Panc1 (cell line): ENCODE data around the gene KLF17. TPM values are rescaled to one million over a fixed set of nuclear protein-coding genes. Genes with fewer than 3 reads are reported as not detected.

ENCODE experiments used
- ATAC-seq: fragments of 200-7000 bp; cut with Tn5 transposase; 2 replicates; pipeline ENCODE4 v1.9.1; 2020; ENCODE audit warnings: mild to moderate bottlenecking, moderate library complexity
- BruUV-seq: library from RNA; stranded (reverse); fragments of 400-500 nt; replicated peaks from 2 replicates; lab custom pipeline; 2021; lab: Mats Ljungman, UMichigan
- CTCF ChIA-PET: fragments of 300-600 bp; sonication (Branson Sonifier 250); formaldehyde crosslinking; loops from one replicate; lab custom pipeline; 2022; ENCODE audit warnings: antibody characterized with exemption; lab: Charles Lee
- POLR2A ChIA-PET: fragments of 300-600 bp; sonication (Branson Sonifier 250); formaldehyde crosslinking; loops from one replicate; lab custom pipeline; 2022; ENCODE audit warnings: antibody characterized with exemption; lab: Charles Lee
- DNase-seq: peaks from one replicate; pipeline ENCODE4 v3.0.0-alpha.2; 2010; ENCODE audit warnings: low read depth, low spot score
- H3K27ac ChIP-seq: 2 replicates; pipeline ENCODE4 v1.5.1; 2011; ENCODE audit warnings: mild to moderate bottlenecking, low read length, inconsistent platforms
- H3K27me3 ChIP-seq: fragments of 200-500 bp; sonication (Bioruptor generic); 2 replicates; pipeline ENCODE4 v1.6.0; 2014; ENCODE audit warnings: low read length, inconsistent platforms; ENCODE audit not compliant: control insufficient read depth, insufficient read depth
- H3K36me3 ChIP-seq: fragments of 200-500 bp; sonication (Bioruptor generic); 2 replicates; pipeline ENCODE4 v1.5.1; 2014; ENCODE audit warnings: inconsistent platforms, mild to moderate bottlenecking, low read length, moderate library complexity; ENCODE audit not compliant: control insufficient read depth, insufficient read depth
- H3K4me1 ChIP-seq: 2 replicates; pipeline ENCODE4 v1.5.1; 2011; ENCODE audit warnings: inconsistent platforms, mild to moderate bottlenecking, low read length, moderate library complexity; ENCODE audit not compliant: control insufficient read depth, insufficient read depth
- H3K4me3 ChIP-seq, 2 experiments: 2 replicates each; pipeline ENCODE4 v1.5.1; 2011 to 2012; ENCODE audit warnings: low read depth in 2 of 2, low read length in 2 of 2, mild to moderate bottlenecking in 2 of 2, inconsistent platforms in 1 of 2, moderate library complexity in 1 of 2
- H3K9me3 ChIP-seq: fragments of 200-500 bp; sonication (Bioruptor generic); 2 replicates; pipeline ENCODE4 v1.5.1; 2014; ENCODE audit warnings: low read depth, mild to moderate bottlenecking, inconsistent platforms, low read length, moderate library complexity; ENCODE audit not compliant: control insufficient read depth, insufficient read depth
- POLR2AphosphoS5 ChIP-seq: IDR thresholded peaks from 2 replicates; pipeline ENCODE4 v1.6.1; 2012; ENCODE audit warnings: mild to moderate bottlenecking, low read depth, low read length, moderate library complexity
- SIN3A ChIP-seq: IDR thresholded peaks from 2 replicates; pipeline ENCODE4 v1.6.1; 2012; ENCODE audit warnings: low read depth, mild to moderate bottlenecking, low read length, moderate library complexity, borderline replicate concordance; ENCODE audit not compliant: insufficient read depth
- TCF7L2 ChIP-seq: IDR thresholded peaks from 2 replicates; pipeline ENCODE4 v1.6.1; 2011; ENCODE audit warnings: mild to moderate bottlenecking, low read depth, low read length, inconsistent platforms
- in situ Hi-C: cut with HindIII; loops from 2 replicates; pipeline ENCODE4 v1.10.0; 2016; ENCODE audit warnings: low sequenced_read_pairs, low pct_unique_long_range_greater_than_20kb
- intact Hi-C: fragments of 100-400 bp; cut with micrococcal nuclease; formaldehyde crosslinking; loops from one replicate; pipeline ENCODE4 v1.10.0; 2022; ENCODE audit not compliant: unreplicated experiment
- total RNA-seq: library from RNA; stranded (reverse); gene quantifications from one replicate; pipeline ENCODE4 v1.2.1, GENCODE V29; 2021; ENCODE audit not compliant: unreplicated experiment
- TF ChIP-seq, protein P1 (sequence below), 2 experiments: IDR thresholded peaks; 2 replicates each; pipeline ENCODE4 v1.6.1; 2011 to 2012; ENCODE audit warnings: low read depth in 2 of 2, control low read depth in 1 of 2, low read length in 1 of 2, mild to moderate bottlenecking in 1 of 2, moderate library complexity in 1 of 2; ENCODE audit not compliant: insufficient read depth in 1 of 2
- TF ChIP-seq, protein P2 (sequence below): fragments of 450-650 bp; IDR thresholded peaks from 2 replicates; pipeline ENCODE4 v1.5.1; 2017; ENCODE audit warnings: mild to moderate bottlenecking

Gene KLF17
- total RNA-seq, 1 experiment from 2014 or later = not detected

DNA sequence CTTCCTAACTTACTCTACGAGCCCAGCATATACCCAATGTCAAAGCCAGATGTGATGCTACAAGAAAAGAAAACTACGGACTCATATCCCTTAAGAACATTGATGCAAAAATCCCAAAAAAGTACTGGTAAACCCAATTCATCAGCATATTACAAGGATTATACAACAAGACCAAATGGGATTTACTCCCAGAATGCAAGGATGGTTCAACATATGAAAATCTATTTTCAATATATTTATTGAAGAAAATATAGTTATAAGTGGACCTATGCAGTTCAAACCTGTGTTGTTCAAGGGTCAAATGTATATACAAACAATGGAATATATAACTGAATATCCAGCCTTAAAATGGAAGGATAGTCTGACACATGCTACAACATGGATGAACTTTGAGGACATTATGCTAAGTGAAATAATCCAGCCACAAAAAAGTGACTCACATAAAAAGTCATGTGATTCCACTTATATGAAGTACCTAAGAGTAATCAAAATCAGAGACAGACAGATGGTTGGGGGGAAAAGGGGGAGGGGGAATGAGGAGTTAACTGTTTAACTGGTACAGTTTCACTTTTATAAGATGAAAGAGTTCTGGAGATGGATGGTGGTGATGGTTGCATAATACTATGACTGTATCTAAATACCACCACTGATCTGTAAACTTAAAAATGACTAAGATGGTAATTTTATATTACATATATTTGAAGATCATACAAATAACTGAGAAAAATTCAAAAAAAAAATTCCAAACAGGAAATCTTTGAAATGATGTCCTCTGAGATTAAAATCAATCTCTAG is 26.5 kb downstream of the KLF17 start:
- ATAC-seq = no peak
- no peak for DNase-seq
- Histone ChIP-seq H3K27ac (no peak overlapping the region), H3K27me3 (no peaks in the 10 kb centered on the region), H3K36me3 (no peaks in the 10 kb centered on the region), H3K4me1 (no peaks in the 10 kb centered on the region), H3K4me3 (no peak overlapping the region), H3K9me3 (peaks cover 5% of the 10 kb centered on the region; the same call in 1 of the 2 replicates)
- no TSS peak for BruUV-seq
- POLR2A ChIA-PET = interaction anchor here (0.7 kb wide), 1 partner anchor 1198 kb away, joined by 3 read pairs; no protein-coding TSS in a partner anchor
- TF ChIP-seq, protein P1, sequence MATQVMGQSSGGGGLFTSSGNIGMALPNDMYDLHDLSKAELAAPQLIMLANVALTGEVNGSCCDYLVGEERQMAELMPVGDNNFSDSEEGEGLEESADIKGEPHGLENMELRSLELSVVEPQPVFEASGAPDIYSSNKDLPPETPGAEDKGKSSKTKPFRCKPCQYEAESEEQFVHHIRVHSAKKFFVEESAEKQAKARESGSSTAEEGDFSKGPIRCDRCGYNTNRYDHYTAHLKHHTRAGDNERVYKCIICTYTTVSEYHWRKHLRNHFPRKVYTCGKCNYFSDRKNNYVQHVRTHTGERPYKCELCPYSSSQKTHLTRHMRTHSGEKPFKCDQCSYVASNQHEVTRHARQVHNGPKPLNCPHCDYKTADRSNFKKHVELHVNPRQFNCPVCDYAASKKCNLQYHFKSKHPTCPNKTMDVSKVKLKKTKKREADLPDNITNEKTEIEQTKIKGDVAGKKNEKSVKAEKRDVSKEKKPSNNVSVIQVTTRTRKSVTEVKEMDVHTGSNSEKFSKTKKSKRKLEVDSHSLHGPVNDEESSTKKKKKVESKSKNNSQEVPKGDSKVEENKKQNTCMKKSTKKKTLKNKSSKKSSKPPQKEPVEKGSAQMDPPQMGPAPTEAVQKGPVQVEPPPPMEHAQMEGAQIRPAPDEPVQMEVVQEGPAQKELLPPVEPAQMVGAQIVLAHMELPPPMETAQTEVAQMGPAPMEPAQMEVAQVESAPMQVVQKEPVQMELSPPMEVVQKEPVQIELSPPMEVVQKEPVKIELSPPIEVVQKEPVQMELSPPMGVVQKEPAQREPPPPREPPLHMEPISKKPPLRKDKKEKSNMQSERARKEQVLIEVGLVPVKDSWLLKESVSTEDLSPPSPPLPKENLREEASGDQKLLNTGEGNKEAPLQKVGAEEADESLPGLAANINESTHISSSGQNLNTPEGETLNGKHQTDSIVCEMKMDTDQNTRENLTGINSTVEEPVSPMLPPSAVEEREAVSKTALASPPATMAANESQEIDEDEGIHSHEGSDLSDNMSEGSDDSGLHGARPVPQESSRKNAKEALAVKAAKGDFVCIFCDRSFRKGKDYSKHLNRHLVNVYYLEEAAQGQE (IDR thresholded peaks at IDR 0.05; ENCODE audit: insufficient read depth in 1 of 2, low read depth in 2 of 2, low read length in 1 of 2) = no peak
- TF ChIP-seq POLR2AphosphoS5 = no peak
- intact Hi-C loops (no loop called here), in situ Hi-C loops (no loop called here)
- CTCF ChIA-PET = no interaction called here

DNA sequence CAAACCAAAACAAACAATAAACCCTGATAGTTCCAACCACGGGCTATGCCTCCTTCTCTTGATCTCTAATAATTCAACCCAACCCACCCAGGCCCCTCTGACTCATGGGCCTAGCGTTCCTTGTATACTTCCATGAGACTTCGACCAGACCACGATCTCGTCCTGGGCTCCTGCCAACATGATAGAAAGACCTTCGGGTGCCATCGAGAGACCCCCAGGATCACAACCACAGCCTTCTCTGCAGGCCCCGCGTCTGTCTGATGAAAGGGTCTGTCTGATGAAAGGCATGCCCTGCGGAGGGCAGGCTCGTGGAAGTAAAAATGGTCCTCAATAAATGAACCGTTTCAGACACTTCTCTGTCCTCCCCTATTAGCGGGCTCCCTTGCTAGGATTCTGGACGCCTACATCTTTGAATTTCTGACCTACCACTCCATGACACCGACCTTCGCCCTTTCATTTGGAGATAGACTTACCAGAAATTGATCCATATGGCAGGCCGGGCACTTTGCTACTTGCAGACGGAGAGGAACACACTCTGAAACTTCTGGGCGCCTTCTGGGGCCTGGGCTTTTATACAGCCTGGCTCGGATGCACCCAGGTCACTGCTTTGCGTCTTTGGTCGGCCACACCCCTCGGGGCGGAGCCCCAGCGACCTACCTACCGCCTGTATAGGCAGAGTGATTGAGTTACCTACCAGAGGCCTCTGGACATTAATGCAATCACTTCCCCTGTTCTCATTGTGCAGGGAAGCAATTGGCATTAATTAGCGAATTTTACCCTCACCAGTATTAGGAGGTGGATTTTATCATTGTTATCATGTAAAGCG is 28.1 kb downstream of the KLF17 start:
- Histone ChIP-seq H3K27me3 (no peaks in the 10 kb centered on the region), H3K27ac (no peak overlapping the region), H3K4me3 (no peak overlapping the region), H3K4me1 (no peaks in the 10 kb centered on the region), H3K9me3 (peaks cover 5% of the 10 kb centered on the region; the same call in 1 of the 2 replicates), H3K36me3 (no peaks in the 10 kb centered on the region)
- no TSS peak for BruUV-seq
- DNase-seq = no peak
- ATAC-seq = no peak
- TF ChIP-seq, protein P2, sequence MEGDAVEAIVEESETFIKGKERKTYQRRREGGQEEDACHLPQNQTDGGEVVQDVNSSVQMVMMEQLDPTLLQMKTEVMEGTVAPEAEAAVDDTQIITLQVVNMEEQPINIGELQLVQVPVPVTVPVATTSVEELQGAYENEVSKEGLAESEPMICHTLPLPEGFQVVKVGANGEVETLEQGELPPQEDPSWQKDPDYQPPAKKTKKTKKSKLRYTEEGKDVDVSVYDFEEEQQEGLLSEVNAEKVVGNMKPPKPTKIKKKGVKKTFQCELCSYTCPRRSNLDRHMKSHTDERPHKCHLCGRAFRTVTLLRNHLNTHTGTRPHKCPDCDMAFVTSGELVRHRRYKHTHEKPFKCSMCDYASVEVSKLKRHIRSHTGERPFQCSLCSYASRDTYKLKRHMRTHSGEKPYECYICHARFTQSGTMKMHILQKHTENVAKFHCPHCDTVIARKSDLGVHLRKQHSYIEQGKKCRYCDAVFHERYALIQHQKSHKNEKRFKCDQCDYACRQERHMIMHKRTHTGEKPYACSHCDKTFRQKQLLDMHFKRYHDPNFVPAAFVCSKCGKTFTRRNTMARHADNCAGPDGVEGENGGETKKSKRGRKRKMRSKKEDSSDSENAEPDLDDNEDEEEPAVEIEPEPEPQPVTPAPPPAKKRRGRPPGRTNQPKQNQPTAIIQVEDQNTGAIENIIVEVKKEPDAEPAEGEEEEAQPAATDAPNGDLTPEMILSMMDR = no peak
- TF ChIP-seq POLR2AphosphoS5 (no peak), SIN3A (no peak), TCF7L2 (no peak)
- TF ChIP-seq, protein P1 (IDR thresholded peaks at IDR 0.05; ENCODE audit: insufficient read depth in 1 of 2, low read depth in 2 of 2, low read length in 1 of 2) = no peak
- in situ Hi-C loops = no loop called here
- ChIA-PET CTCF (no interaction called here), POLR2A (no interaction called here)
- intact Hi-C loops = no loop called here
